ENCODE measurements around the gene HNRNPLL.

GRCh38 chr2:38551746-38552145, 51.0 kb downstream of the HNRNPLL start:
- TF ChIP-seq, protein P1, sequence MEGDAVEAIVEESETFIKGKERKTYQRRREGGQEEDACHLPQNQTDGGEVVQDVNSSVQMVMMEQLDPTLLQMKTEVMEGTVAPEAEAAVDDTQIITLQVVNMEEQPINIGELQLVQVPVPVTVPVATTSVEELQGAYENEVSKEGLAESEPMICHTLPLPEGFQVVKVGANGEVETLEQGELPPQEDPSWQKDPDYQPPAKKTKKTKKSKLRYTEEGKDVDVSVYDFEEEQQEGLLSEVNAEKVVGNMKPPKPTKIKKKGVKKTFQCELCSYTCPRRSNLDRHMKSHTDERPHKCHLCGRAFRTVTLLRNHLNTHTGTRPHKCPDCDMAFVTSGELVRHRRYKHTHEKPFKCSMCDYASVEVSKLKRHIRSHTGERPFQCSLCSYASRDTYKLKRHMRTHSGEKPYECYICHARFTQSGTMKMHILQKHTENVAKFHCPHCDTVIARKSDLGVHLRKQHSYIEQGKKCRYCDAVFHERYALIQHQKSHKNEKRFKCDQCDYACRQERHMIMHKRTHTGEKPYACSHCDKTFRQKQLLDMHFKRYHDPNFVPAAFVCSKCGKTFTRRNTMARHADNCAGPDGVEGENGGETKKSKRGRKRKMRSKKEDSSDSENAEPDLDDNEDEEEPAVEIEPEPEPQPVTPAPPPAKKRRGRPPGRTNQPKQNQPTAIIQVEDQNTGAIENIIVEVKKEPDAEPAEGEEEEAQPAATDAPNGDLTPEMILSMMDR (IDR thresholded peaks at IDR 0.05) = no peak
- TF ChIP-seq POLR2A (IDR thresholded peaks at IDR 0.05) = no peak
